Endothelial cell (in vitro differentiated cells): ENCODE measurements around the gene FBXL14. TPM values are rescaled to one million over a fixed set of nuclear protein-coding genes. Genes with fewer than 3 reads are reported as not detected.
"Not testable (repeated sequence)": the region's sequence is repeated elsewhere in the genome, so short reads cannot be mapped to it uniquely, and the experiment has no call there.

Experiments used
- DNase-seq: peaks from one replicate; pipeline ENCODE4 v3.0.0; 2021; ENCODE audit warnings: low spot score
- H3K27ac Mint-ChIP-seq: one replicate; pipeline ENCODE4 v1.8.0; 2021; ENCODE audit warnings: mixed read lengths, inconsistent platforms; ENCODE audit not compliant: unreplicated experiment
- H3K27me3 Mint-ChIP-seq: one replicate; pipeline ENCODE4 v1.8.0; 2021; ENCODE audit warnings: mild to moderate bottlenecking, moderate library complexity, mixed read lengths, inconsistent platforms; ENCODE audit not compliant: unreplicated experiment
- H3K36me3 Mint-ChIP-seq: one replicate; pipeline ENCODE4 v1.8.0; 2021; ENCODE audit warnings: mild to moderate bottlenecking, low read depth, mixed read lengths, inconsistent platforms; ENCODE audit not compliant: unreplicated experiment
- H3K4me1 Mint-ChIP-seq: one replicate; pipeline ENCODE4 v1.8.0; 2021; ENCODE audit warnings: mild to moderate bottlenecking, mixed read lengths, inconsistent platforms; ENCODE audit not compliant: unreplicated experiment
- H3K4me3 Mint-ChIP-seq: one replicate; pipeline ENCODE4 v1.8.0; 2021; ENCODE audit warnings: mild to moderate bottlenecking, mixed read lengths, inconsistent platforms; ENCODE audit not compliant: unreplicated experiment
- H3K9me3 Mint-ChIP-seq: one replicate; pipeline ENCODE4 v1.8.0; 2021; ENCODE audit warnings: mixed read lengths, inconsistent platforms; ENCODE audit not compliant: unreplicated experiment
- total RNA-seq: library from RNA; stranded (reverse); fragmentation: NEBNext Ultra II Directional; extraction: Animal tissue kit (Norgen Biotek cat#: 25700); gene quantifications from one replicate; pipeline ENCODE4 v1.2.1, GENCODE V29; 2021; ENCODE audit not compliant: unreplicated experiment
- TF ChIP-seq, protein P1 (sequence below): fragments of 200-600 bp; sonication (generic); IDR thresholded peaks from one replicate; pipeline ENCODE4 v1.5.0; 2021; ENCODE audit warnings: antibody characterized with exemption; ENCODE audit not compliant: unreplicated experiment

Gene FBXL14
- total RNA-seq, 1 donor from 2014 or later, result 14.7 TPM

DNA sequence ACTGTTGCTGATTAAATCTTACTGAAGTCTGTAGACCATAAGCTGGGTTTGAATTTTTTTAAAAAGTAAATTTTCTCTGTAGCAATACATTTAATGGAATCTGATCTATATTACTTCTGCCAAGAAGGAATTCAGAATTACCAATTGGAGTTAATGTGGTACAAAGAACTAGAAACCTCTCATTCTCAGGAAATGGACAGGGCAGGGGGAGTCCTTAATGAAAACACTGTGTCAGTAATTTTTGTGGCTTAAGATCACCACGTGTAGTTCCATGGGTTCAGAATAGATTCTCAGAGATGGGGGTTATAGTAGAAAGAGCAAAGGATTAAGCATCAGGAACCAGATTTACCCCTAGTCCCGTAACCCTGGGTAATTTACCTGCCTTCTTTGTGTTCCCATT is 30.3 kb downstream of the FBXL14 start:
- peaks cover 4% of the 10 kb centered on the region for H3K27me3 Mint-ChIP-seq
- no peak overlapping the region for H3K4me3 Mint-ChIP-seq
- H3K36me3 Mint-ChIP-seq, result no peaks in the 10 kb centered on the region
- TF ChIP-seq, protein P1, sequence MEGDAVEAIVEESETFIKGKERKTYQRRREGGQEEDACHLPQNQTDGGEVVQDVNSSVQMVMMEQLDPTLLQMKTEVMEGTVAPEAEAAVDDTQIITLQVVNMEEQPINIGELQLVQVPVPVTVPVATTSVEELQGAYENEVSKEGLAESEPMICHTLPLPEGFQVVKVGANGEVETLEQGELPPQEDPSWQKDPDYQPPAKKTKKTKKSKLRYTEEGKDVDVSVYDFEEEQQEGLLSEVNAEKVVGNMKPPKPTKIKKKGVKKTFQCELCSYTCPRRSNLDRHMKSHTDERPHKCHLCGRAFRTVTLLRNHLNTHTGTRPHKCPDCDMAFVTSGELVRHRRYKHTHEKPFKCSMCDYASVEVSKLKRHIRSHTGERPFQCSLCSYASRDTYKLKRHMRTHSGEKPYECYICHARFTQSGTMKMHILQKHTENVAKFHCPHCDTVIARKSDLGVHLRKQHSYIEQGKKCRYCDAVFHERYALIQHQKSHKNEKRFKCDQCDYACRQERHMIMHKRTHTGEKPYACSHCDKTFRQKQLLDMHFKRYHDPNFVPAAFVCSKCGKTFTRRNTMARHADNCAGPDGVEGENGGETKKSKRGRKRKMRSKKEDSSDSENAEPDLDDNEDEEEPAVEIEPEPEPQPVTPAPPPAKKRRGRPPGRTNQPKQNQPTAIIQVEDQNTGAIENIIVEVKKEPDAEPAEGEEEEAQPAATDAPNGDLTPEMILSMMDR, result no peak
- H3K9me3 Mint-ChIP-seq, result no peaks in the 10 kb centered on the region
- no peak for DNase-seq
- peaks cover 7% of the 10 kb centered on the region for H3K4me1 Mint-ChIP-seq
- H3K27ac Mint-ChIP-seq, result no peak overlapping the region

DNA sequence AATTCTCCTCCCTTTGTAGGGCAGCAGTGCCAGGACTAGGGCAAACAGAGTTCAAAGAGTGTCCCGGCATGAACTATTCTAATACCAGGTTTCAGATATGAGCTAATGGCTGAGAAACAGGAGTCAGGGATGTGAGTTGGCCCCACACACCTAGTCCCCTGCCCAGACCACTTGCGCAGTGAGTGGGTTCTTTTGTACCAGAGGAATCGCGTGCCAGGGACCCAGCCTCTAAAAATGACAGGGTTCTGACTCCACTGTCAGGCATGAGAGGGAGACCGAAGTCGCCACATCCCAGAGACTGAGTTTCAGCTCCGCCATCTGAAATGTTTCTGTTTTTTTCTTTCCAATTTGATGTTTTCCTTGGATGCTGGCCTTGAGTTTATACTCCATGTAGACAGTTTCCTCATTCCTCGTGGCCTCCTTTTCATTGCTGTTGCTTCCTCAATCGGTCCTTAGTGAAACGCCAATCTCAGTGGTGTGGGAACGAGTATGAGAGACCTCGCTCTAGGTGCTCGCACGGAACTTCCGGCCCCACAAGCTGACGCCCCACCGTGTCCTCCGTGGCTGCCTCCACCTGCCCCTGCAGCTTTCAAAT is 31.5 kb downstream of the FBXL14 start:
- H3K4me1 Mint-ChIP-seq, result peaks cover 7% of the 10 kb centered on the region
- H3K4me3 Mint-ChIP-seq, result no peak overlapping the region
- no peaks in the 10 kb centered on the region for H3K9me3 Mint-ChIP-seq
- H3K27ac Mint-ChIP-seq, result no peak overlapping the region
- TF ChIP-seq, protein P1, result no peak
- no peaks in the 10 kb centered on the region for H3K36me3 Mint-ChIP-seq
- no peak for DNase-seq
- peaks cover 4% of the 10 kb centered on the region for H3K27me3 Mint-ChIP-seq

DNA sequence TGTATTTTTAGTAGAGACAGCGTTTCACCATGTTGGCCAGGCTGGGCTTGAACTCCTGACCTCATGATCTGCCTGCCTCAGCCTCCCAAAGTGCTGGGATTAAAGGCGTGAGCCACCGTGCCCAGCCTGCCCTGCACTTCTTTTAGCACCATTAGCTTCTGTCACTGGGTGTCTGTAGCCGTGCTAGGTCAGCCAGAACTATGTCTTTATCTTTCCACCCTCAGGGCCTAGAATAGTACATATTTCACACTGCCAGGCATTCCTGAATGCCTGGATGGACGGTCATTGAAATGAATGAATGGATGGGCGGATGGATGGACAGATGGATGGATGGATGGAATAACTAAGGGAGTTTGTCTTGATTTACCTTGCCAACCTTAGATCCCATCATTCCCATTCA is 33.7 kb downstream of the FBXL14 start:
- H3K9me3 Mint-ChIP-seq, result no peaks in the 10 kb centered on the region
- no peak for DNase-seq

DNA sequence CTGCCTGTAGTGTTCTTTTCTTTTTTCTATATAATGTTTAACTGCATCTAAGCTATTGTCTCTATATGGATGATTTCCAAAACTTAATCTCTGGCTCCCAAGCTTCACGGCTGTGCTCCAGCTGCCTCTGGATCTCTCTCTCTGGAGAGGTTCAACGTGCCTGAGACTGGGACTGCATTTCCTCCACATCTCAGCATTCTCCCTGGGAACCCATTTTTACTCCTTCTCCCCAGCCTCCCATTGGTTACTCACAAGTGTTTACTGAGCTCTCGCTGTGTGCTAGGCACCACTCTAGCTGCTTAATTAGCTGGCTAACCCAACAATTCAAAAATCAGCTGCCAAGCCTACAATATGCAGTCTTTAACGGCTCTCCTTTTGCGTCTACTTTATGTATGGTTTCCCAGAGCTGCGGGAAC is 34.7 kb downstream of the FBXL14 start:
- no peak overlapping the region for H3K27ac Mint-ChIP-seq
- no peaks in the 10 kb centered on the region for H3K4me1 Mint-ChIP-seq
- DNase-seq, result no peak
- TF ChIP-seq, protein P1, result no peak
- H3K4me3 Mint-ChIP-seq, result no peak overlapping the region
- H3K36me3 Mint-ChIP-seq, result no peaks in the 10 kb centered on the region
- H3K27me3 Mint-ChIP-seq, result peaks cover 2% of the 10 kb centered on the region
- no peaks in the 10 kb centered on the region for H3K9me3 Mint-ChIP-seq

More for the DNA sequence above, 33.7 kb downstream of the FBXL14 start:
- TF ChIP-seq, protein P1, result no peak
- Mint-ChIP-seq H3K4me1 (peaks cover 3% of the 10 kb centered on the region), H3K4me3 (no peak overlapping the region), H3K36me3 (no peaks in the 10 kb centered on the region), H3K27ac (no peak overlapping the region), H3K27me3 (peaks cover 4% of the 10 kb centered on the region)

DNA sequence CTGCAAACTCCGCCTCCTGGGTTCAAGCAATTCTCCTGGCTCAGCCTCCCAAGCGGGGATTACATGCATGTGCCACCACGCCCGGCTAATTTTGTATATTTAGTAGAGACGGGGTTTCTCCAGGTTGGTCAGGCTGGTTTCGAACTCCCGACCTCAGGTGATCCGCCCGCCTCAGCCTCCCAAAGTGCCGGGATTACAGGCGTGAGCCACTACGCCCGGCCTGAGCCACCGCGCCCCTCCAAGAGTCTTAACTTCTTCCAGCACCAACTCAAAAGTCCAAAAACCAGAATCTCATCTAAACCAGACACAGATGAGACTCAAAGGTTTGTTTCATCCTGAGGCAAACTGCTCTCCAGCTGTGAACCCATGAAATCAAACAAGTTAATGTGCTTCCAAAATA is 36.3 kb downstream of the FBXL14 start:
- not testable (repeated sequence) for H3K27me3 Mint-ChIP-seq, H3K9me3 Mint-ChIP-seq, H3K36me3 Mint-ChIP-seq, H3K27ac Mint-ChIP-seq, H3K4me1 Mint-ChIP-seq, DNase-seq, H3K4me3 Mint-ChIP-seq
